Loucy (cell line): Measurements from ENCODE around the gene LRRC37B.
"Not testable (repeated sequence)": the region's sequence is repeated elsewhere in the genome, so short reads cannot be mapped to it uniquely, and the experiment has no call there.

Experiments used
- CTCF ChIP-seq: fragments of 200-600 bp; sonication (generic); conservative IDR thresholded peaks from 2 replicates; pipeline ENCODE4 v1.5.1; 2014; ENCODE audit warnings: mild to moderate bottlenecking, antibody characterized with exemption, low read length
- EZH2phosphoT487 ChIP-seq: fragments of 200-600 bp; IDR thresholded peaks from 2 replicates; pipeline ENCODE4 v1.6.1; 2018; ENCODE audit warnings: antibody characterized with exemption, mild to moderate bottlenecking, moderate library complexity, borderline replicate concordance

DNA sequence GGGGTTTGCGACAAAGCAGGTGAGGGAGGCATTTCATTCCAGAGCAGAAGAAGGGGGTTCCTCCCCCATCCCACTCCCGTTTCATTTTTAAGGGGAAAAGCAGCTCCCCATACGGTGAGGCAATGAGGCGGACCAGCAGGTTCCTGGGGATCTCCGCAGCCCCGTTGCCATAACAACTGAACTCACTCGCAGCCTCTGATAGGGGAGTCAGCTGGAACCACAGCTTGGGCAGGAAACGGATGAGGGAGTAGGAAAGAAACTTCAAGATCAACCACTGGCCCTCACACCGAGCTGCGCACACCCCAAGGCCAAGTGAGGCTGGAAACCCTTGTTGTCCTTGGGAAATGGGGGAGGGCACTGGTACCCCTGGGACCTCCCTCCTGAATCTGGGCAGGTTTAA lies 72.6 kb downstream of the LRRC37B start:
- TF ChIP-seq CTCF, EZH2phosphoT487: not testable (repeated sequence)
